Lower leg skin (tissue), 3 donors: ENCODE measurements around the gene EVPL.

Source experiments
- CTCF ChIP-seq, 3 donors: fragments of 450-650 bp; IDR thresholded peaks; one replicate each; pipeline ENCODE4 v1.5.1; 2016; ENCODE audit warnings: antibody characterized with exemption in 3 of 3, mild to moderate bottlenecking in 3 of 3, moderate library complexity in 2 of 3
- POLR2A ChIP-seq, 2 donors: fragments of 450-650 bp; IDR thresholded peaks; one replicate each; pipeline ENCODE4 v1.6.1; 2016 to 2017; ENCODE audit warnings: antibody characterized with exemption in 2 of 2, mild to moderate bottlenecking in 1 of 2, moderate library complexity in 1 of 2

- no peak for TF ChIP-seq CTCF (IDR thresholded peaks at IDR 0.05)
- no peak for TF ChIP-seq POLR2A (IDR thresholded peaks at IDR 0.05)
Measured at GRCh38 chr17:76008208-76008607, 18.9 kb downstream of the EVPL start.
